H1 (cell line): ENCODE data around the gene CGRRF1. TPM values are rescaled to one million over a fixed set of nuclear protein-coding genes. Genes with fewer than 3 reads are reported as not detected.

Experiments
- BRCA1 ChIP-seq: IDR thresholded peaks from 2 replicates; pipeline ENCODE4 v1.6.1; 2012; ENCODE audit warnings: low read depth, low read length, improper control_type of control experiment
- CTBP2 ChIP-seq: IDR thresholded peaks from 2 replicates; pipeline ENCODE4 v1.7.0; 2011; ENCODE audit warnings: borderline replicate concordance, mild to moderate bottlenecking, moderate library complexity, mixed read lengths, low read length; ENCODE audit not compliant: insufficient read depth, insufficient read length
- GABPA ChIP-seq: IDR thresholded peaks from 2 replicates; pipeline ENCODE4 v1.6.1; 2011; ENCODE audit warnings: mild to moderate bottlenecking, low read length, moderate library complexity, borderline replicate concordance; ENCODE audit not compliant: insufficient read depth
- NRF1 ChIP-seq: IDR thresholded peaks from 2 replicates; pipeline ENCODE4 v1.6.1; 2011; ENCODE audit warnings: mild to moderate bottlenecking, low read depth, low read length, improper control_type of control experiment
- SUZ12 ChIP-seq: fragments of 200-600 bp; sonication (generic); IDR thresholded peaks from 2 replicates; pipeline ENCODE4 v1.6.1; 2012; ENCODE audit warnings: mild to moderate bottlenecking, inconsistent platforms, low read length, moderate library complexity, mixed read lengths
- polyA plus RNA-seq, 7 experiments: library from polyadenylated mRNA; depleted of rRNA in 3 of 7; stranded (reverse) in 5 of 7; unstranded in 2 of 7; fragments of >200 nt in 5 of 7; fragments of 200-250 nt in 2 of 7; gene quantifications; 1 replicate in 5 of 7; 2 replicates in 1 of 7; 4 replicates in 1 of 7; pipeline versions ENCODE4 v1.2.1 to v1.2.3, GENCODE V29; 2011 to 2013; ENCODE audit warnings: missing spikeins in 2 of 7, mixed read lengths in 2 of 7
- total RNA-seq: library from RNA; stranded (reverse); fragmentation: NEBNext Ultra II Directional; extraction: Animal tissue kit (Norgen Biotek cat#: 25700); gene quantifications from 2 replicates; pipeline ENCODE4 v1.2.1, GENCODE V29; 2021

Gene CGRRF1
- total and polyA plus RNA-seq, 2 of the 8 experiments (the other 6 are each of a cell fraction or from before 2014, with no cell fraction given): 7.4 to 20.2 TPM

DNA sequence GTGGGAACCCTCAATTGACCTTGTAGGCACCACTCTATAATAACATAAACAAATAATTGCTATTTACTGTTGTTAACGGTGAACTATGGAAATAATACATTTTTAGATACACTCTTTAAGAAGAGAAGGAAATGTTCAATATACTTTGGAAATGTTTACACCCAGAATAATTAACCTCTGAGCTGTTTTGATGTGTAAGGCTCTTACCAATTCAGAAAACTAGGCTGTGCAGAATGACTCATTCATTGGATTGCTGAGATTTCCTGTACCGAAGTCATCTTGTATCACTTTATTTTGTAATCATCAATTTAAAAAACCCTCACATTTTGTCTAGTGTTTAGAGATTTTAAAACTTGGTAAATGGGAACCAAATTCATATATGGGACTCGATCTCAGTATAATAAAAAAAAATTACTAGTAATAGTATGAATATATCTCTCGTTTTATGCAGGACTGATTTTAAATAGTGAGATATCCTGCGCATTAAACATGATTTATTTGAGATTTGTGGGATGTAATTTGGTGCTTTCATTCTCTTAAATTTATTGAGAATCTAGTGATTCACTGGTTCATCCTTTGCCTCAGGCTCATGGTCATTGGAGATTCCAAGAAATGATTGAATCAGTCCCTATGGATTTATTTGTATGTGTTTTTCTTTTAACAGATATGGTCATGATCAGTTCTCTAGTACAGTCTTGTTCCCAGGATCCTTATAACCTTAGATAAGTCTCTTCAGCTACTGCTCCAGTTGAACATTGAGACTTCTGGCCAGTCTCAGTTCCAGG, 61.1 kb downstream of the CGRRF1 start (continued):
- no peak for TF ChIP-seq BRCA1
- no peak for TF ChIP-seq NRF1
- no peak for TF ChIP-seq SUZ12
- TF ChIP-seq GABPA: no peak
- TF ChIP-seq CTBP2: no peak
